ENCODE data around the gene SRBD1.

Gene SRBD1

GRCh38 chr2:45545943-45546342, 65.1 kb downstream of the SRBD1 start:
- no peak for DNase-seq (ENCODE audit: low read depth)

- DNase-seq (ENCODE audit: low read depth), result no peak
Observed at GRCh38 chr2:45543257-45543656, 67.8 kb downstream of the SRBD1 start.

- no peak for DNase-seq (ENCODE audit: low read depth)
Observed at GRCh38 chr2:45542013-45542412, 69.1 kb downstream of the SRBD1 start.

- no peak for DNase-seq (ENCODE audit: low read depth)
Observed at GRCh38 chr2:45541450-45541849, 69.6 kb downstream of the SRBD1 start.

- DNase-seq (ENCODE audit: low read depth), result no peak
Observed at GRCh38 chr2:45540942-45541341, 70.1 kb downstream of the SRBD1 start.

- no peak for DNase-seq (ENCODE audit: low read depth)
Observed at GRCh38 chr2:45533771-45534170, 77.3 kb downstream of the SRBD1 start.

GRCh38 chr2:45532181-45532580, 78.9 kb downstream of the SRBD1 start:
- DNase-seq (ENCODE audit: low read depth), result no peak

- no peak for DNase-seq (ENCODE audit: low read depth)
Observed at GRCh38 chr2:45524016-45524415, 87.1 kb downstream of the SRBD1 start.

- no peak for DNase-seq (ENCODE audit: low read depth)
Observed at GRCh38 chr2:45518546-45518945, 92.5 kb downstream of the SRBD1 start.

GRCh38 chr2:45510701-45511420, 100.2 kb downstream of the SRBD1 start:
- no peak for DNase-seq (ENCODE audit: low read depth)

- DNase-seq (ENCODE audit: low read depth), result no peak
Observed at GRCh38 chr2:45506756-45507155, 104.3 kb downstream of the SRBD1 start.

GRCh38 chr2:45505138-45505537, 105.9 kb downstream of the SRBD1 start:
- DNase-seq (ENCODE audit: low read depth), result no peak

- DNase-seq (ENCODE audit: low read depth), result no peak
Observed at GRCh38 chr2:45498661-45499550, 112.2 kb downstream of the SRBD1 start.

- peak; percentile 15 for DNase-seq (ENCODE audit: low read depth)
Observed at GRCh38 chr2:45497355-45497754, 113.7 kb downstream of the SRBD1 start.

- no peak for DNase-seq (ENCODE audit: low read depth)
Observed at GRCh38 chr2:45496869-45497268, 114.2 kb downstream of the SRBD1 start.

- no peak for DNase-seq (ENCODE audit: low read depth)
Observed at GRCh38 chr2:45494978-45495293, 116.1 kb downstream of the SRBD1 start.

GRCh38 chr2:45494275-45494977, 116.6 kb downstream of the SRBD1 start:
- no peak for DNase-seq (ENCODE audit: low read depth)

GRCh38 chr2:45484965-45485364, 126.1 kb downstream of the SRBD1 start:
- no peak for DNase-seq (ENCODE audit: low read depth)

- no peak for DNase-seq (ENCODE audit: low read depth)
Observed at GRCh38 chr2:45483997-45484396, 127.1 kb downstream of the SRBD1 start.

GRCh38 chr2:45477546-45477945, 133.5 kb downstream of the SRBD1 start:
- DNase-seq (ENCODE audit: low read depth), result no peak

GRCh38 chr2:45470531-45470930, 140.5 kb downstream of the SRBD1 start:
- DNase-seq (ENCODE audit: low read depth), result no peak

GRCh38 chr2:45469314-45470099, 141.6 kb downstream of the SRBD1 start:
- DNase-seq (ENCODE audit: low read depth), result no peak

All from stimulated activated CD8-positive, alpha-beta memory T cell treated with anti-CD3 and anti-CD28 coated beads, Interleukin-4, amount 100 ng/mL, for 24 hours (primary cell).